AG10803 (cell line): ENCODE measurements around the gene TEX19.
"Not testable (repeated sequence)": the region's sequence is repeated elsewhere in the genome, so short reads cannot be mapped to it uniquely, and the experiment has no call there.

Experiments used
- DNase-seq: peaks from one replicate; pipeline ENCODE4 v3.0.0; 2010; ENCODE audit warnings: low read depth
- H3K4me3 ChIP-seq: 2 replicates; pipeline ENCODE4 v1.5.1; 2011; ENCODE audit warnings: mild to moderate bottlenecking, low read length, control low read depth
- CTCF ChIP-seq: conservative IDR thresholded peaks from 2 replicates; pipeline ENCODE4 v1.5.1; 2011; ENCODE audit warnings: mild to moderate bottlenecking, low read length, control low read depth, inconsistent platforms

TEX19 gene

GRCh38 chr17:82410014-82410716 is 51.1 kb downstream of the TEX19 start:
- H3K4me3 ChIP-seq = no peak overlapping the region
- DNase-seq = no peak

GRCh38 chr17:82411396-82412053 is 52.5 kb downstream of the TEX19 start:
- no peak for DNase-seq
- TF ChIP-seq CTCF = no peak
- H3K4me3 ChIP-seq = no peak overlapping the region

More at GRCh38 chr17:82410014-82410716, 51.1 kb downstream of the TEX19 start:
- no peak for TF ChIP-seq CTCF

- not testable (repeated sequence) for DNase-seq, H3K4me3 ChIP-seq
Measured at GRCh38 chr17:82412081-82412480, 53.0 kb downstream of the TEX19 start.

GRCh38 chr17:82412535-82413520 is 53.8 kb downstream of the TEX19 start:
- no peak for DNase-seq
- H3K4me3 ChIP-seq = no peak overlapping the region
- TF ChIP-seq CTCF = no peak
